C4-2B (cell line): ENCODE data around the gene FRMD4B.

Experiments
- H3K27ac ChIP-seq: fragments of 450-650 bp; 2 replicates; pipeline ENCODE4 v1.5.1; 2017
- ZFX ChIP-seq: fragments of 450-650 bp; IDR thresholded peaks from 2 replicates; pipeline ENCODE4 v1.6.1; 2017
- TF ChIP-seq, protein P1 (sequence below): fragments of 450-650 bp; conservative IDR thresholded peaks from 2 replicates; pipeline ENCODE4 v1.5.1; 2017; ENCODE audit warnings: mild to moderate bottlenecking

The FRMD4B gene

DNA sequence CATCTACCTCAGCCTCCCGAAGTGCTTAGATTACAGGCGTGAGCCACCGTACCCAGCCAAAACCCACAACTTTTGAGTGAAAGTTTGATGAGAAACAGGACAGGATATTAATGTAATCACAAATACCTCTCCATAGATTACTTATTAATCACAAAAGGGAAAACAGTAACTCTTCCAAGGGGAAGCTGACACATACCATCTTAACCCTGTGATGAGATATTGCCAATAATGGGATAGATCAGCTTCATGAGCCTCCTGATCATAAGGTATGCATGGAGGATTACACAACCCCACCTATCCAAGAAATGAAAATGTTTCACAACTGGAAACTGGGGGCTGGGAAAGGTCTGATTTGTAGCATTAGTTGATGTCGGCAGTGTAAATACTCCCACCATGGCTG, 131.5 kb downstream of the FRMD4B start:
- TF ChIP-seq, protein P1, sequence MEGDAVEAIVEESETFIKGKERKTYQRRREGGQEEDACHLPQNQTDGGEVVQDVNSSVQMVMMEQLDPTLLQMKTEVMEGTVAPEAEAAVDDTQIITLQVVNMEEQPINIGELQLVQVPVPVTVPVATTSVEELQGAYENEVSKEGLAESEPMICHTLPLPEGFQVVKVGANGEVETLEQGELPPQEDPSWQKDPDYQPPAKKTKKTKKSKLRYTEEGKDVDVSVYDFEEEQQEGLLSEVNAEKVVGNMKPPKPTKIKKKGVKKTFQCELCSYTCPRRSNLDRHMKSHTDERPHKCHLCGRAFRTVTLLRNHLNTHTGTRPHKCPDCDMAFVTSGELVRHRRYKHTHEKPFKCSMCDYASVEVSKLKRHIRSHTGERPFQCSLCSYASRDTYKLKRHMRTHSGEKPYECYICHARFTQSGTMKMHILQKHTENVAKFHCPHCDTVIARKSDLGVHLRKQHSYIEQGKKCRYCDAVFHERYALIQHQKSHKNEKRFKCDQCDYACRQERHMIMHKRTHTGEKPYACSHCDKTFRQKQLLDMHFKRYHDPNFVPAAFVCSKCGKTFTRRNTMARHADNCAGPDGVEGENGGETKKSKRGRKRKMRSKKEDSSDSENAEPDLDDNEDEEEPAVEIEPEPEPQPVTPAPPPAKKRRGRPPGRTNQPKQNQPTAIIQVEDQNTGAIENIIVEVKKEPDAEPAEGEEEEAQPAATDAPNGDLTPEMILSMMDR: no peak
- TF ChIP-seq ZFX: no peak
- H3K27ac ChIP-seq: no peak overlapping the region

GRCh38 chr3:69252631-69253030, 133.3 kb downstream of the FRMD4B start:
- H3K27ac ChIP-seq: no peak overlapping the region
- TF ChIP-seq, protein P1: no peak
- TF ChIP-seq ZFX: no peak

GRCh38 chr3:69252141-69252540, 133.7 kb downstream of the FRMD4B start:
- no peak overlapping the region for H3K27ac ChIP-seq
- TF ChIP-seq ZFX: no peak
- TF ChIP-seq, protein P1: no peak

GRCh38 chr3:69251078-69251805, 134.6 kb downstream of the FRMD4B start:
- TF ChIP-seq, protein P1: no peak
- TF ChIP-seq ZFX: no peak
- no peak overlapping the region for H3K27ac ChIP-seq

DNA sequence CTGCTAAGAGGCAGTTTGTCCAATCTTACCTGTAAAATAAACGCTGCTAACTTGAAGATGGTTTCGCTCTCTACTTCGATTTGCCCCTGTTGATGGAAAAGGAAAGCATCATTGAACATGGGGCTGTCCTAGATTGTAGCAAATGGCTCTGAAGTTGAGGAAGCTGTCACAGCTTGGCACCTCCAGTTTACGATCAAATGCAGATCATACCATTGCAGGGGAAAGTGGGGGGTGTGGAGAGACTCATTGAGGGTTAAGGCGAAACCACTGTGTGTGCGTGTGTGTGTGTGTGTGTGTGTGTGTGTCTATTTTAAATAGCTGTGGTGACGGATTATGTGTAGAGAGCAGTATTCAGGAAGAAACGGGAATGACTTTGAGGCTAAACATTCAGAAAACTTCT, 135.9 kb downstream of the FRMD4B start:
- TF ChIP-seq ZFX: no peak
- TF ChIP-seq, protein P1: no peak
- H3K27ac ChIP-seq: no peak overlapping the region

- TF ChIP-seq ZFX: no peak
- TF ChIP-seq, protein P1: no peak
- no peak overlapping the region for H3K27ac ChIP-seq
Measured at GRCh38 chr3:69249001-69249400, 136.9 kb downstream of the FRMD4B start.

DNA sequence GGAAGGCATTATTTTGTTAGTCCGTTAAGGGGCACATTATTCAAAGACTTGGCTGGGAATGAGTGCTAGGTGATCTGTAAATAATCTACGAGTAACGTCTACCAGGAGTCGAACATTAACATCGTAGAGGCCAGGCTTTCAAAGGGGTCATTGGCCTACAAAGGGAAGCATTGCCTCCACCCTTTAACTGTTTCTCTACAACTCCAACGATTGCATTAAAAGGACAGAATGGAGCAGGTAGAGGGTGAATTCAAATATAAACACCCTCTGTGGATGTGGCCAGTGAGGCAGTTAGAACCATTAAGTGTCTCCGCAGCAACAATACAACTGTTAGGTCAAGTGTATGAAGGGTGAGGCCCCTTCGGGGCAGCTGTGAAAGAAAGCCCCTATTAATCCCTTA, 137.5 kb downstream of the FRMD4B start:
- no peak for TF ChIP-seq ZFX
- TF ChIP-seq, protein P1: no peak

More for the DNA sequence above, 137.5 kb downstream of the FRMD4B start:
- no peak overlapping the region for H3K27ac ChIP-seq
